K562 (cell line): ENCODE results near the gene SLC4A1. TPM values are rescaled to one million over a fixed set of nuclear protein-coding genes. Genes with fewer than 3 reads are reported as not detected.

Experiments used
- ATF1 ChIP-seq, 2 experiments: fragments of 450-650 bp in 1 of 2; IDR thresholded peaks; 2 replicates each; pipeline ENCODE4 v1.6.1; 2016; ENCODE audit warnings: missing compliant biosample characterization in 1 of 2, missing genetic modification characterization in 1 of 2
- CC2D1A ChIP-seq: fragments of 450-650 bp; IDR thresholded peaks from 2 replicates; pipeline ENCODE4 v1.6.1; 2017; ENCODE audit warnings: mild to moderate bottlenecking
- COPS2 ChIP-seq: fragments of 450-650 bp; conservative IDR thresholded peaks from 2 replicates; pipeline ENCODE4 v1.6.1; 2016; ENCODE audit warnings: mild to moderate bottlenecking, moderate library complexity
- EGR1 ChIP-seq: fragments of 450-650 bp; conservative IDR thresholded peaks from 2 replicates; pipeline ENCODE4 v1.6.1; 2017; ENCODE audit warnings: mild to moderate bottlenecking
- HDAC2 ChIP-seq: fragments of 450-650 bp; IDR thresholded peaks from 2 replicates; pipeline ENCODE4 v1.6.1; 2016; ENCODE audit warnings: mild to moderate bottlenecking
- HNRNPL ChIP-seq: fragments of 200-400 bp; formaldehyde crosslinking; IDR thresholded peaks from 2 replicates; pipeline ENCODE4 v1.6.1; 2017; ENCODE audit warnings: low read depth, mild to moderate bottlenecking, low read length
- NFE2 ChIP-seq: IDR thresholded peaks from 2 replicates; pipeline ENCODE4 v1.6.1; 2014; ENCODE audit warnings: antibody characterized with exemption, low read depth
- RBM39 ChIP-seq: fragments of 200-400 bp; formaldehyde crosslinking; optimal IDR thresholded peaks from 2 replicates; pipeline ENCODE3; 2018; ENCODE audit warnings: low read depth, low read length
- SRF ChIP-seq, 2 experiments: fragments of 250-450, 450-650 bp in 1 of 2; sonication (Bioruptor Pico) in 1 of 2; sonication (generic) in 1 of 2; formaldehyde crosslinking; IDR thresholded peaks; 2 replicates each; pipeline versions ENCODE4 v1.5.0 to v1.5.1; 2020 to 2022; ENCODE audit warnings: mild to moderate bottlenecking in 1 of 2, missing genetic modification reagents in 1 of 2
- ZNF551 ChIP-seq: fragments of 250-450 bp; sonication (Bioruptor Pico); IDR thresholded peaks from 2 replicates; pipeline ENCODE4 v1.5.0; 2021; ENCODE audit warnings: mild to moderate bottlenecking, moderate library complexity
- ZNF830 ChIP-seq: fragments of 250-450 bp; sonication (Bioruptor Pico); IDR thresholded peaks from 2 replicates; pipeline ENCODE4 v1.5.0; 2021; ENCODE audit warnings: mild to moderate bottlenecking
- polyA plus RNA-seq, 8 experiments: library from polyadenylated mRNA; depleted of rRNA in 4 of 8; stranded (reverse) in 5 of 8; unstranded in 3 of 8; fragments of >200 nt; fragmentation: Nextera tagmentation in 2 of 8; fragmentation: Illumina TruSeq in 1 of 8; extraction: Ambion mirVana in 2 of 8; extraction: Trizol in 1 of 8; gene quantifications; 2 replicates each; pipeline versions ENCODE4 v1.2.1 to v1.2.3, GENCODE V29; 2011 to 2014; ENCODE audit warnings: inconsistent platforms in 1 of 8, missing spikeins in 1 of 8
- total RNA-seq, 7 experiments: library from RNA; depleted of rRNA in 6 of 7; stranded (reverse); fragments of >200 nt in 6 of 7; fragmentation: Illumina TruSeq in 2 of 7; extraction: Trizol in 2 of 7; gene quantifications; 2 replicates each; pipeline versions ENCODE4 v1.2.1 to v1.2.3, GENCODE V29; 2011 to 2021; ENCODE audit warnings: low replicate concordance in 1 of 7
- TF ChIP-seq, protein P1 (sequence below): fragments of 450-650 bp; IDR thresholded peaks from 2 replicates; pipeline ENCODE4 v1.6.1; 2017; ENCODE audit warnings: antibody characterized with exemption, mild to moderate bottlenecking
- TF ChIP-seq, protein P2 (sequence below): fragments of 200-800 bp; sonication (Bioruptor generic); IDR thresholded peaks from 2 replicates; pipeline ENCODE4 v1.6.1; 2017; ENCODE audit warnings: missing genetic modification characterization, missing compliant biosample characterization
- TF ChIP-seq, protein P3 (sequence below): sonication (generic); formaldehyde crosslinking; IDR thresholded peaks from 2 replicates; pipeline ENCODE4 v1.4.0; 2020; ENCODE audit warnings: mild to moderate bottlenecking, missing genetic modification reagents
- TF ChIP-seq, protein P4 (sequence below): fragments of 200-800 bp; sonication (Bioruptor generic); IDR thresholded peaks from 2 replicates; pipeline ENCODE4 v1.6.1; 2016; ENCODE audit warnings: missing genetic modification characterization, missing compliant biosample characterization

SLC4A1 gene
- total and polyA plus RNA-seq, 9 of the 15 experiments (the other 6 are each of a cell fraction or from before 2014, with no cell fraction given) = 0.14 to 1.00 (median 0.53) TPM

DNA sequence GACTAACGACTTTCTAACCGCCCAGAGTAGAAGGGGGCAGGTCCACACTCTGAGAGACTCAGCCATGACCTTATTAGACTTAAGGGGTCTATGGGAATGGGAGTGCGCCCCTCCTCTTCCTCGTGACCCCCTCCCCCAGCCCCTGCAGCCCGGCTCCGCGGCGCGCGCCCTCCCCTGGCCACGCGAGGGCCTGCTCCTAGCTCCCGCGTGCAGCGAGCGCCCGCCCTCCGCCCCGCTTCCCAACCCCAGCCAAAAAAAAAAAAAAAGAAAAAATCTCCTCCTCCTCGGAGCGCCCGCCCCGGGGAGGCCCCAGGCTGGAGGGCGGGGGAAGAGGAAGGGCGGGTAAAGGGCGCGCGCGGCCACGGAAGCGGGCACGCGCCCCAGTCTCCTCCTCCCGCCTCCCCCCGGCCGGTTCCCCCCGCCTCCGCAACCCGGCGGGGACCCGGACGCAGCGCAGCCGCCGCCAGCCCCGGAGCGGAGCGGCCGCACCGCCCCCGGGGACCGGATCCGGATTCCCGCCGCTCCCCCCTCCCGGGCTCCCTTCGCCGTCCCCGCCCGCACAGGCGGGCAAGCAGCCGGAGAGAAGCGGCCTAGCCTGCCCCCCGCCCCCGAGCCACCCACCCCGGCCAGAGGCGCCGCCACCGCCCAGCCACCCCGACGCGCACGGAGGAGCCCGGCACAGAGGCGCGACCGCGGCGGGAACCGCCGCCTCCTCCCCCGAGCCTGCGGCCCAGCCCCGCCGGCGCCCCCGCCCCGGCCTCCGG, 49.4 kb downstream of the SLC4A1 start (continued):
- TF ChIP-seq HNRNPL = no peak
- no peak for TF ChIP-seq ATF1 (CRISPR knock-in tag; IDR thresholded peaks at IDR 0.05)
- no peak for TF ChIP-seq ATF1 (tag; IDR thresholded peaks at IDR 0.05)
- TF ChIP-seq, protein P1, sequence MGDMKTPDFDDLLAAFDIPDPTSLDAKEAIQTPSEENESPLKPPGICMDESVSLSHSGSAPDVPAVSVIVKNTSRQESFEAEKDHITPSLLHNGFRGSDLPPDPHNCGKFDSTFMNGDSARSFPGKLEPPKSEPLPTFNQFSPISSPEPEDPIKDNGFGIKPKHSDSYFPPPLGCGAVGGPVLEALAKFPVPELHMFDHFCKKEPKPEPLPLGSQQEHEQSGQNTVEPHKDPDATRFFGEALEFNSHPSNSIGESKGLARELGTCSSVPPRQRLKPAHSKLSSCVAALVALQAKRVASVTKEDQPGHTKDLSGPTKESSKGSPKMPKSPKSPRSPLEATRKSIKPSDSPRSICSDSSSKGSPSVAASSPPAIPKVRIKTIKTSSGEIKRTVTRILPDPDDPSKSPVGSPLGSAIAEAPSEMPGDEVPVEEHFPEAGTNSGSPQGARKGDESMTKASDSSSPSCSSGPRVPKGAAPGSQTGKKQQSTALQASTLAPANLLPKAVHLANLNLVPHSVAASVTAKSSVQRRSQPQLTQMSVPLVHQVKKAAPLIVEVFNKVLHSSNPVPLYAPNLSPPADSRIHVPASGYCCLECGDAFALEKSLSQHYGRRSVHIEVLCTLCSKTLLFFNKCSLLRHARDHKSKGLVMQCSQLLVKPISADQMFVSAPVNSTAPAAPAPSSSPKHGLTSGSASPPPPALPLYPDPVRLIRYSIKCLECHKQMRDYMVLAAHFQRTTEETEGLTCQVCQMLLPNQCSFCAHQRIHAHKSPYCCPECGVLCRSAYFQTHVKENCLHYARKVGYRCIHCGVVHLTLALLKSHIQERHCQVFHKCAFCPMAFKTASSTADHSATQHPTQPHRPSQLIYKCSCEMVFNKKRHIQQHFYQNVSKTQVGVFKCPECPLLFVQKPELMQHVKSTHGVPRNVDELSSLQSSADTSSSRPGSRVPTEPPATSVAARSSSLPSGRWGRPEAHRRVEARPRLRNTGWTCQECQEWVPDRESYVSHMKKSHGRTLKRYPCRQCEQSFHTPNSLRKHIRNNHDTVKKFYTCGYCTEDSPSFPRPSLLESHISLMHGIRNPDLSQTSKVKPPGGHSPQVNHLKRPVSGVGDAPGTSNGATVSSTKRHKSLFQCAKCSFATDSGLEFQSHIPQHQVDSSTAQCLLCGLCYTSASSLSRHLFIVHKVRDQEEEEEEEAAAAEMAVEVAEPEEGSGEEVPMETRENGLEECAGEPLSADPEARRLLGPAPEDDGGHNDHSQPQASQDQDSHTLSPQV = no peak
- TF ChIP-seq, protein P2, sequence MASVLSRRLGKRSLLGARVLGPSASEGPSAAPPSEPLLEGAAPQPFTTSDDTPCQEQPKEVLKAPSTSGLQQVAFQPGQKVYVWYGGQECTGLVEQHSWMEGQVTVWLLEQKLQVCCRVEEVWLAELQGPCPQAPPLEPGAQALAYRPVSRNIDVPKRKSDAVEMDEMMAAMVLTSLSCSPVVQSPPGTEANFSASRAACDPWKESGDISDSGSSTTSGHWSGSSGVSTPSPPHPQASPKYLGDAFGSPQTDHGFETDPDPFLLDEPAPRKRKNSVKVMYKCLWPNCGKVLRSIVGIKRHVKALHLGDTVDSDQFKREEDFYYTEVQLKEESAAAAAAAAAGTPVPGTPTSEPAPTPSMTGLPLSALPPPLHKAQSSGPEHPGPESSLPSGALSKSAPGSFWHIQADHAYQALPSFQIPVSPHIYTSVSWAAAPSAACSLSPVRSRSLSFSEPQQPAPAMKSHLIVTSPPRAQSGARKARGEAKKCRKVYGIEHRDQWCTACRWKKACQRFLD (CRISPR knock-in tag) = 0 out of 2 replicates have a peak, but pooled peaks have one; percentile 66
- TF ChIP-seq, protein P3, sequence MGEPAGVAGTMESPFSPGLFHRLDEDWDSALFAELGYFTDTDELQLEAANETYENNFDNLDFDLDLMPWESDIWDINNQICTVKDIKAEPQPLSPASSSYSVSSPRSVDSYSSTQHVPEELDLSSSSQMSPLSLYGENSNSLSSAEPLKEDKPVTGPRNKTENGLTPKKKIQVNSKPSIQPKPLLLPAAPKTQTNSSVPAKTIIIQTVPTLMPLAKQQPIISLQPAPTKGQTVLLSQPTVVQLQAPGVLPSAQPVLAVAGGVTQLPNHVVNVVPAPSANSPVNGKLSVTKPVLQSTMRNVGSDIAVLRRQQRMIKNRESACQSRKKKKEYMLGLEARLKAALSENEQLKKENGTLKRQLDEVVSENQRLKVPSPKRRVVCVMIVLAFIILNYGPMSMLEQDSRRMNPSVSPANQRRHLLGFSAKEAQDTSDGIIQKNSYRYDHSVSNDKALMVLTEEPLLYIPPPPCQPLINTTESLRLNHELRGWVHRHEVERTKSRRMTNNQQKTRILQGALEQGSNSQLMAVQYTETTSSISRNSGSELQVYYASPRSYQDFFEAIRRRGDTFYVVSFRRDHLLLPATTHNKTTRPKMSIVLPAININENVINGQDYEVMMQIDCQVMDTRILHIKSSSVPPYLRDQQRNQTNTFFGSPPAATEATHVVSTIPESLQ (CRISPR knock-in tag) = no peak
- TF ChIP-seq RBM39 = no peak
- no peak for TF ChIP-seq ZNF830 (CRISPR knock-in tag)
- TF ChIP-seq, protein P4, sequence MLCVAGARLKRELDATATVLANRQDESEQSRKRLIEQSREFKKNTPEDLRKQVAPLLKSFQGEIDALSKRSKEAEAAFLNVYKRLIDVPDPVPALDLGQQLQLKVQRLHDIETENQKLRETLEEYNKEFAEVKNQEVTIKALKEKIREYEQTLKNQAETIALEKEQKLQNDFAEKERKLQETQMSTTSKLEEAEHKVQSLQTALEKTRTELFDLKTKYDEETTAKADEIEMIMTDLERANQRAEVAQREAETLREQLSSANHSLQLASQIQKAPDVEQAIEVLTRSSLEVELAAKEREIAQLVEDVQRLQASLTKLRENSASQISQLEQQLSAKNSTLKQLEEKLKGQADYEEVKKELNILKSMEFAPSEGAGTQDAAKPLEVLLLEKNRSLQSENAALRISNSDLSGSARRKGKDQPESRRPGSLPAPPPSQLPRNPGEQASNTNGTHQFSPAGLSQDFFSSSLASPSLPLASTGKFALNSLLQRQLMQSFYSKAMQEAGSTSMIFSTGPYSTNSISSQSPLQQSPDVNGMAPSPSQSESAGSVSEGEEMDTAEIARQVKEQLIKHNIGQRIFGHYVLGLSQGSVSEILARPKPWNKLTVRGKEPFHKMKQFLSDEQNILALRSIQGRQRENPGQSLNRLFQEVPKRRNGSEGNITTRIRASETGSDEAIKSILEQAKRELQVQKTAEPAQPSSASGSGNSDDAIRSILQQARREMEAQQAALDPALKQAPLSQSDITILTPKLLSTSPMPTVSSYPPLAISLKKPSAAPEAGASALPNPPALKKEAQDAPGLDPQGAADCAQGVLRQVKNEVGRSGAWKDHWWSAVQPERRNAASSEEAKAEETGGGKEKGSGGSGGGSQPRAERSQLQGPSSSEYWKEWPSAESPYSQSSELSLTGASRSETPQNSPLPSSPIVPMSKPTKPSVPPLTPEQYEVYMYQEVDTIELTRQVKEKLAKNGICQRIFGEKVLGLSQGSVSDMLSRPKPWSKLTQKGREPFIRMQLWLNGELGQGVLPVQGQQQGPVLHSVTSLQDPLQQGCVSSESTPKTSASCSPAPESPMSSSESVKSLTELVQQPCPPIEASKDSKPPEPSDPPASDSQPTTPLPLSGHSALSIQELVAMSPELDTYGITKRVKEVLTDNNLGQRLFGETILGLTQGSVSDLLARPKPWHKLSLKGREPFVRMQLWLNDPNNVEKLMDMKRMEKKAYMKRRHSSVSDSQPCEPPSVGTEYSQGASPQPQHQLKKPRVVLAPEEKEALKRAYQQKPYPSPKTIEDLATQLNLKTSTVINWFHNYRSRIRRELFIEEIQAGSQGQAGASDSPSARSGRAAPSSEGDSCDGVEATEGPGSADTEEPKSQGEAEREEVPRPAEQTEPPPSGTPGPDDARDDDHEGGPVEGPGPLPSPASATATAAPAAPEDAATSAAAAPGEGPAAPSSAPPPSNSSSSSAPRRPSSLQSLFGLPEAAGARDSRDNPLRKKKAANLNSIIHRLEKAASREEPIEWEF (CRISPR knock-in tag) = no peak
- TF ChIP-seq SRF (CRISPR knock-in tag; IDR thresholded peaks at IDR 0.05) = 0 out of 4 replicates have a peak, but pooled peaks of 1 of the 2 experiments have one; percentile 31
- TF ChIP-seq EGR1 = 0 out of 2 replicates have a peak, but pooled peaks have one; percentile 10
- TF ChIP-seq HDAC2 = no peak
- no peak for TF ChIP-seq CC2D1A
- TF ChIP-seq NFE2 = no peak
- TF ChIP-seq COPS2 = no peak
- TF ChIP-seq ZNF551 (CRISPR knock-in tag) = no peak
